HG02759 (cell line): Measurements from ENCODE around the gene ALS2CL.
"Not testable (repeated sequence)": the region's sequence is repeated elsewhere in the genome, so short reads cannot be mapped to it uniquely, and the experiment has no call there.

Experiments used
- ATAC-seq: cut with Tn5 transposase; IDR thresholded peaks from one replicate; pipeline ENCODE4 v1.9.1; 2021; ENCODE audit warnings: mild to moderate bottlenecking, moderate library complexity; ENCODE audit not compliant: unreplicated experiment

Gene ALS2CL

DNA sequence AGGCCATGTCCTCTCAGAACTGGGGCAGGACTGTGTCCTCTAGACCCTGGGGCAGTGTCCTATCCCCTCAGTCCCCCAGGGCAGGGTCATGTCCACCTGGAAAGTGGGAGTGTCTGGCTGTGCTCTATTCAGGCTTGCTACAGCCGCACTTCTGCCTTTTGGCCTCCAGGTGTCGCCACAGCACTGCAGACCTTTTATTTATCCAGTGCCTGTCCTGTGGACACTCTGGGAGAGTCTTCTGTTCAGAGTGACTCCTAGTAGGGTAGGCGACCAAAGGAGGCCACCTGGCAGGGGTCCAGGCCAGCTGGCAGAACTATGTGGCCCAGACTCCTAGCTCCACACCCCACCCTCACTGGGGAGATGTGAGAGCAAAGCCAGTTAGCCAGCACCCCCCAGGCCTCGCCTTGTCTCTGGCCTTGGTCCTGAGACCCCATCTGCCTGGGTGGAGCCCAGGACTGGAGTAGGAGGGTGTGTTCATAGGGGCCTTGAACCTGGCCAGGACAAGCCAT, 11.6 kb upstream of the ALS2CL start:
- no peak for ATAC-seq

DNA sequence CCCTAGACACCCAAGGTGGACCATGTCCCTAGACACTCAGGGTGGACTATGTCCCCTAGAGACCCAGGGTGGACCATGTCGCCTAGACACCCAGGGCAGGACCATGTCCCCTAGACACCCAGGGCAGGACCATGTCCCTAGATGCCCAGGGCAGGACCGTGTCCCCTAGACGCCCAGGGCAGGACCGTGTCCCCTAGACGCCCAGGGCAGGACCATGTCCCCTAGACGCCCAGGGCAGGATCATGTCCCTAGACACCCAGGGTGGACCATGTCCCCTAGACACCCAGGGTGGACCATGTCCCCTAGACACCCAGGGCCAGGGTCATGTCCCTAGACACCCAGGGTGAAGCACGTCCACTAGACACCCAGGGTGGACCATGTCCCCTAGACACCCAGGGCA, 10.9 kb upstream of the ALS2CL start:
- not testable (repeated sequence) for ATAC-seq

DNA sequence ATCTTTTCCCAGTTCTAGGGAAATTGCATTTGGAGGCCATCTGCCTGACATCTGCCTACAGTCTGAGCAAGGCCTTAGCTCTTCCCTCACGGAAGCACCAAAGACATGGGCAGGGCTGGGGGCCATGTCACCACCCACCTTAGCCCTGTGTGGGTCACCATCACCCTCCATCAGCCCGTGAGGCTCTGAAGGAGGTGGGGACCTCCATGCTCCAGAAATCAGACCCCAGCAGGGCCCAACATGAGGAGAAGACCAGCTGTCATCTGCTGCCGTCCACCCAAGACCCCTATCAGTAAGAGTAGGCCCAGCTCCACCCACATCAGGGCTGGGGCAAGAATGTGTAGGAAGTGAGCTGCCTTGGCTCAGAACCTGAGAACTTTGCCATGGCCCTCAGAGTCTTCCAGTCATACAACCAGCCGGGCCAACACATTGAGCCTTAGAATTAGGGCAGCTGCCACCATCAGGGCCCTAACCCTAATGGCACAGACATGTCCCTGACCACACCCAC, 9.6 kb upstream of the ALS2CL start:
- ATAC-seq: no peak

DNA sequence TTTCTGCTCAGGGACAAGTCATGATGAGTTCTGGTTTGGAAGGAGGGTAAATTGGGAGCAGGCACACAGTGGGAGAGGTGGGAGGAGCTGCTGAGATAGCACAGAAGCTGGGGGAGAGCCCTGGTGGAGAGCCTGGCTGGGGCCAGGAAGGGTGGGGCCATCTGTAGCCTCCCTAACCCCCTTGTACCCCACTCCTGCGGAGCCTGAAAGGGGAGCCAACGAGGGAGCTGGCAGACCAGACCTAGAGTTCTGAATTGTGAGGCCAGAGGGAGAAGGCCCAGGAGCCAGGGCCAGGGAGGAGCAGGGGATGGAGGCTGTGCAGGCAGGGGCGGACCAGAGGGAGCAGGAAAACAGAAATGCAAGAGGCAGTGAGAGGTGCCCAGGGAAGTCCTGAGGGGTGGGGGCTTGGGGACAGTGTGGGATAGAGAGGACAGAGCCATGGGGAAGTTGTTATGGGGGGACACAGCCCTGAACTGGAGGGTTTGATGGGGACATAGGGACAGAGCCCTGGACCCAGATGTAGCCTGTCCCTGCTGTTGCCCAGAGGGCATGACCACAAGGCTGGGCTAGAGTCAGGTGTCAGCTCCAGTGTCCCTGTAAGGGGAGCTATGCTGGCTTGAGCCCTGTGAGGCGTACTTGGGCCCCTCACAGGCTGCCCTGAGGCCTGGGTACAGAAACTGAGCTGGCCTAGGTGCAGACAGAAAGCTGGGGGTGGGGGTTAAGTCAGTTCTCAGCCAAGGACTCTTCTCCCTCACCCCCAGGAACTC, 8.9 kb upstream of the ALS2CL start:
- no peak for ATAC-seq

DNA sequence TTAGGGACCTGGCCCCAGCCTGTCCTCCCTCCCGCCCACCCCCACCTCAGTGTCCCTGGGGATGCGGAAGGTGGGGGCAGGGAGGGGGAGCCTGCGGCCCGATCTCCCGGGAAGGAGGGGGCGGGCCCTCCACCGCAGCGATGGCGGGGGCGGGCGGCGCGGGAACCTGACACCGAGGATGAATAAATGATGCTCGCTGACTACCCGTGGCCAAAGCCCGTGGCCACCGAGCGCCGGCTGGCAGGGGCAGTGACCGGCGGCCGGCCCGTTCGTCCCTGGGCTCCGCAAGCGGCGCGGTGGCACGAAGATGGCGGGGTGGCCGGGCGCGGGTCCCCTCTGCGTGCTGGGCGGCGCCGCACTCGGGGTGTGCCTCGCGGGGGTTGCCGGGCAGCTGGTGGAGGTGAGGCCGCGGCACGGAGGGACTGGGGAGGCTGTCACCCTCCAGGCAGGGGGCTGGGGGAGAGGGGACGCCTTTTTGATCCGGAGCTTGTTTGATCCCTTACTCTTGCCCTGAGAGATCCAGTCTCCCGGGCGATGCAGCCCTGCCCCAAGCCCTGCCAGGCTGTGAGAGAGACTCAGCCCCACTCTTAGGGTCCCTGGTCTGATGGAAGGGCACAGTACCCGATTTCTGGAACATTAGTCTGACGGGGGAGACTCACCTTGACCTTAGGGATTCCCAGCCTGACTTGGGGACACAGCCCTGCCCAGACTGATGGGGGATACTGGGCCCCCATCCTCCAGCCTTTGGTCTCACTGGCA, 7.9 kb upstream of the ALS2CL start, which contains the start of gene TMIE:
TSS of gene TMIE (plus strand) at position 212 of the 759 bp plus-strand sequence. CDS start at position 308, 96 bp downstream.
- no peak for ATAC-seq

DNA sequence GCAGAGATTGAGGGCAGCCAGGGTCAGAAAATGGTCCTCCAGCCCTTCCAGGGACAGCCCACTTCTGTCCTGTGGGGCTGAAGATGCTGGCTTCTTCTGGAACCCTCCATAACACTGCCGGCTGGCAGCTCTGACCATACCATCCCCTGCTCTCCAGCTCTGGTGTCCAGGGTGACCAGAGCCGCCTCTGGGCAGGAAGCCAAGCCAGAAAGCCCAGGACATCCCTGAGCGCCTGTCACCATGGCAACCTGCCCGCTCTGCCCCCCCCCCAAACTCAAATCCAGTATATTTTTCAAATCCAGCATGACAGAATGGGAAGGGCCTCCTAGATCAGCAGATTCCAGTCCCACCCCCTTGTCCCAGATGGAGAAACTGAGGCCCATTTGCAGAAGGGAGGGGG, 7.3 kb upstream of the ALS2CL start:
- no peak for ATAC-seq

DNA sequence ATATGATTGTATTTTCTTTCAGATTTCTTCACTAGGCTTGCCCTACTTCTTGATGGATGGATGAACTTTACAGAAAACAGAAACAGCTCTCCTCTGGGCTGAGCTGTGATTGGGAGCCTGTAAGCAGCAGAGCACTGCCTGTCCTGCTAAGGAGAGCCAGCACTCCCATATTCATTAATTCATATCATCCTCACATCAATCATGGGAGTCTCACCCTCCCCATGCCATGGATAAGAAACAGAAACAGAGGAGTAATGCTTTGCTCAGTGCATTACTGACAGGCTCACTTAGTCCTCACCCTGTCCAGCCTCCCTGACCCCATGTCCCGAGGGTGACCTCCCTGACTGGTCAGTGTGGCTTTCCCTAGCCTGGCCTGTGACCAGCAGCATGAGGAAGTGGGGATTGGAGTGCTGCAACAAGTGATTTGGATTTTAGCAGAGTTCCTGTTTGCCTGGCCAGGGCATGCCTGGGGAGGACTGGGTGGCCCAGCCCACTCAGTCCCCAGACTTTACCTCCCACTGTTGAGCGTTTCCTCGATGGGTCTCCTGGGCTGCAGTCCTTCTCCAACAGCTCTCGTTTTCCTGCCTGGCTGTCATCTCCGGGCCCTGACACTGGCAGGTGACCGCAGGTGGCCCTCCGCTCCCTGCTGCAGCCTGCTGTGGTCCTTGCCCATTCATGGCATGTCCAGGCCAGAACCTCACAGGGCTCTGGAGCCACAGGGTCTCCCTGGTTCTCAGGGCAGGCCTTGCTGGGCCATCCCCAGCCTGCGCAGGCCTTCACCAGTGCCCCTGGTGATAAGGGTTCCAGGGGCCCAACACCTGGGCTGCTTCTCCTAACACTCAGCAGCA, 6.4 kb upstream of the ALS2CL start:
- ATAC-seq: no peak

DNA sequence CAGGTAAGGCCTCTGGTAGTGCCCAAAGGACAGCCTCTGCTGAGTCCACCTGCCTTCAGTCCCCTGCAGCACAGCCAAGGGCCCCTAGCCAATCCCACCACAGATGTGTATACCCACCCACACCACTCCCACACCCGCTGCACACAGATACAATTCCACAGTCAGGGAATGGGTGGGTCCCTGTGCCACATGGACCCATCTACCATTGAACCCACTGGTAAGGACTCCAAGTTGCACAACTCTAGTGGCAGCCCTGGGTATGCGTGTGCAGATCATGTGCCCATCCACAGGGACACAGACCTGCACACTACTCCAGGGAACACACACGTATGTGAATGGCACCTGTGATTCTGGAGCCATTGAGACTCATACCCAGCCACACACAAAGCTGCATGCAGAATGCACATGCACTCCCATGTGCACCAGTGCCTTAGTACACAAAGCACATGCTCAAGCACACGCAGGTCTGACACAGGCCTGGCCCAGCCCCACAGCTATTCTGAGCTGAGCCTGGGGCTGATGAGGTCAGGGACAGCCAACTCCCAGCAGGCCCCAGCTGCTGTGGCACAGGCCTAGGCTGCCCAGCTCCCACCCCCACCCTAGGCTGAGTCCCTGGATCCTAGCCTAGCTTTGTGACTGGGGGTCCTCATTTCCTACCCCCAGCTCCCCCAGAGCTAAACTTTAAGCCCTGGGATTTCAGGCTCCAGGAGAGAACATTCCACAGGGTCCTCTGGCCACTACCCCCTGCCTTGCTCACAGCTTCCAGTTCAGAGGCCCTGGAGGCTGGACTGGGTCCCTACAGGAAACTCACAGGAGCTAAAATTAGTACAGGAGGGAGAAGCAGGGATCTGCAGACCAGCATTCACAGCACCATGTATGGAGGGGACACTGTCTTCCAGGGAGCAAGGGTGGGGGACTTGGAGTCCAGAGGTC, 2.7 kb upstream of the ALS2CL start:
- ATAC-seq: no peak

DNA sequence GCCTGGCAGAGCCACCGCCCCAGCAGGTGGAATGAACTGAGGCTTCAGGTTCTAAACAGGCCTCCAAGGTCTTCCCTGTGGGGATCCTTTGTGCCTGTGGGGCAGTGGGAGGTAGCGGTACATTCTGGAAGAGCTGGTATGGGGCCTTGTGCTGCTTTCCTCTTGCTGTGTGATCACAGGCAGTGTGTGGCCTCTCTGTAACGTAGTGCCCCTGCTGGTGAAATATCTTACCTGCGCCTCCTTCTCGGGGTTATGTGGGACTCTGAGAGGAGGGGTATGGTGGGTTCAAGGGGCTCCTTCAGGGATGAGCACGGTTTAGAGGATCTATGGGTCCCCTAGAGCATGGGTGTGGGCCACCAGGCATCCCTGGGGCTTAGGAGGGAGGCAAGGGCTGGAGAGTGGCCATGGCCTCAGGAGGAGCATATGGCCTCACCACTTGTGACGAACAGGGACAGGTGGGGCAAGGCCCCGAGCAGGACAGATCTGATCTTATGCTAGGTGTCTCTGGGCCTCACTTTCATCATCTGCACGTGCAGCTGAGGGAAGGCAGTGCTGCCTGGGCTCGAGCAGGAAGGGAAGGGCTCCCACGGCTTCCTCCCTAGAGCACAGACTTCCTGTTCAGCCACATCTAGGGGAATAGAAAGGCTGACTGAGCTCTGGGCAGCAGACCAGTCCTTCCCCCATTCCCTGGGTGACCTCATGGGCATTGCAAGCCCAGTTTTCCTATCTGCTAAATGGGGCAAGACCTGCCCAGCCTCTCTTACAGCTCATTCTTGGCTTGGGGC, 1.9 kb upstream of the ALS2CL start:
- ATAC-seq: no peak

DNA sequence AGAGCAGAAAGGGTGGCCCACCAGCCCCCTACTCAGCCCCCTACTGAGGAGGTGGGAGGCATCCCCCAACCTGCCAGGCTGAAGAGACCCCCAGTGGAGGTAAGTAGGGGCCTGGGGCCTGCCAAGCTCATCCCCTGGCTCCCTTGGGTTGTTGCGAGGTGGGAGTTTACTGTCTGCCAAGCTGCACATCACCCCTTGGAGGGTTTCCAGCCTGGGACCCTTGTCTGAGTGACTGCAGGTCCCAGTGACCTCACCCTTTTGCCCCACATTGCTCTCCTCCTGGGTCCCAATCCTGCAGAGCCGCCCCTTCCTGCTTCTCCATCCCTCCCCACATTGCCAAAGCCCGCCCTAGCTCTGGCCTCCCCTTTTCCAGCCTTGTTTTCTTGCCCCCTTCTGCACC, 1.0 kb upstream of the ALS2CL start:
- ATAC-seq: no peak

DNA sequence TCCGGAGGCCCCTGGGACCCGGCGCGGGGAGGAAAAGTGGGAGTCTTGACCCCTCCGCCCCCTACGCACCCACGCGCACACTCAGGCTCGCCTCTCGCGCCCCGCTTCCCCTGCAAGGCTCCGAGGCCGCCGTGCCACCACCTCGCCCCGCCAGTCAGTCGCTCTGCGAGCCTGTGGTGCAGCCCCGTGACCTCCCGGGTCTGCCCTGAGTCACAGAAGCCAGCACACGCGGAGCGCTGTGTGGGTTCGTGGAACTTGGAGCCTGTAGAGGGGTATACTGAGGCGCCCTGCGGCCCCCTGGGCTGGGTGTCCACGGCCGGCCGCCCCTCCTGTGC, 380 bp upstream of the ALS2CL start:
- ATAC-seq: no peak

DNA sequence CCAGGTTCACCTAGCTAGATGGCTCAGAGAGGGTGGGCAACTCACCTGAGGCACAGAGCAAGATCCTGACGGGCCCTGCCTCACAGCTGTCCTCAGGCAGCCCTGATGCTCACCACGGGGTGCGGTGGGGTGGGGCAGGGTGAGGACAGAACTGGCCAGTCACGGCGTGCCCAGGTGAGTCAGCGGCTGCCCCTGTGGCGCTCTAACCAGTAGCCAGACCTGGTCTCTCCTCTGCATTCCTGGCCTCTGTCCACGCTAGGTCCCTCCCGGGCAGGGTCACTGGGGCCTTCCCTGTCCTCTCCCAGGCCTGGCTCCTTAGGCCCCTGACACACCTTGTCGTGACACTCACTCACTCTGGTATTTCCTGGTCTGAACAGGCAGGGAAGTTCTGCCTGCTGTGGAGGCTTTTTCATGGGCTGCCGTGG, 901 bp downstream of the ALS2CL start:
- ATAC-seq: no peak

DNA sequence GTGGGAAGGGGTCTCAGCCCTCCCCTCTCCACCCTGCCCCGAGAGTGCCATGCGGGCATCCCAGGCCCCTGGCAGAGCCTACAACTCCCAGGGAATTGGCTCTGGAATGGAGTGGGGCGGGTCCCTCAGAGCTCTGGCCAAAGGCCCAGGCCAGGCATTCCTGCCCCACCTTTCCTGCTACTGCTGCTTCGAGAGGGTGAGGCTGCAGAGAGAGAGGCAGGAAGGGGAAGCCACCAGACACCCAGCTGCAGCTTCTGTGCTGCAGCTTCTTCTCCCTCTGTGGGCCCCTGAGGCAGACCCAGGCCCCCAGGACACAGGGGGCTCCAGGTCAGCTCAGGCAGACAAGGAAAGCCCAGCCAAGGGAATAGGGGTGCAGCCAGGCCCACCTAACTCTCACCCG, 2.7 kb downstream of the ALS2CL start:
- no peak for ATAC-seq

DNA sequence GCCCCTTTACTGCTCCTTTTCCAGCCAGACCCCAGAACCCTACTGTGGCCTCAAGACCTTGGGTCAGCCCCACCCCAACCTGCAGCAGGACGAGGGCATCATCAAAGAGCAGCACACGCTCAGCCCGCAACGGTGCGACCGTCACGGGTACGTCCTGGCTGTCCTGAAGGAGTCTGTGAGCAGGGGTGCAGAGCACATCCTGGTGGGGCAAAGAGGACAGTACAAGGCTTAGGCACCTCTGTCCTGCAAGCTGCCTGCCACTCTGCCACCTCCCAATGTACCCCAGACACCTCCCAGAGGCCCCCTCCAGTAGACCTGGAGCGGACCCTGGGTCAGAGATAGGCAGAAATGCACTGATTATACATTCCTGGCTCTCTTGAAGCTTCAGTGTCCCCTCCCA, 8.0 kb downstream of the ALS2CL start:
- ATAC-seq: no peak

DNA sequence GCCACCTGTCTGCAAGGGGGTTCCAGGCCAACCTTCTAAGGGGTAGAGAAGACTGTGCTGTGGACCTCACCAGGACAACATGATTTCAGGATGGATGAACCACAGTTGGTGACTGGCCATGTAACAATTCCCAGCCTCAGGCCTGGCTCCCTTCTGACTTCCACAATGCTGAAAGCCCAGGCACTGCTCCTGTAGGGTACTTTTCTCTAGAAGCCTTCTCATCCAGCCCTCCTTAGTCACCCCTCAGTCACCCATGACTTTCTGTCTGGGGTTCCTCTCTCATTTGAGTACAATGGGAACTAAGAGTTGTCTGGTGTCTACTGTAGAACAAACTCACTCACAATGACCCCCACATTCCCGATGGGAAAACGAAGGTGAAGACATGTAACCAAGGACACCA, 8.6 kb downstream of the ALS2CL start:
- no peak for ATAC-seq

DNA sequence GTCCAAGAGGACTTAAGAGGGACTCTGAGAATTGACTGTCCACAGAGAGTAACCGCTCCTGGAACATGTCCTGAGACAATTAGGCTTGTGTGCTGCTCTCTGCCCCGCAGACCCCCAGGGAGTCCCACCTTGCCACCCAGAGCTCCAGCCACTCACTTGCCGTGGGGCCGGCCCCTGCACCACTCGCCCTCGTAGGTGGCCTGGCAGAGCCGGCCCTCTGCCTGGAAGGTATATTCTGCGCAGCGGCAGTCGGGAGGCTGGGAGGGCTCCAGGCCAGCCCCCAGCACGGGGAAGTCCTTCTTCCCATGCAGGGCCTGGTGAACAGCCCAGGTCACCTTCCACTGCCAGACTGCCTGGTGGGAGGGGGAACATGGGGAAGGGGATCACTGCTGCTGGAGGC, 10.5 kb downstream of the ALS2CL start:
- ATAC-seq: no peak

DNA sequence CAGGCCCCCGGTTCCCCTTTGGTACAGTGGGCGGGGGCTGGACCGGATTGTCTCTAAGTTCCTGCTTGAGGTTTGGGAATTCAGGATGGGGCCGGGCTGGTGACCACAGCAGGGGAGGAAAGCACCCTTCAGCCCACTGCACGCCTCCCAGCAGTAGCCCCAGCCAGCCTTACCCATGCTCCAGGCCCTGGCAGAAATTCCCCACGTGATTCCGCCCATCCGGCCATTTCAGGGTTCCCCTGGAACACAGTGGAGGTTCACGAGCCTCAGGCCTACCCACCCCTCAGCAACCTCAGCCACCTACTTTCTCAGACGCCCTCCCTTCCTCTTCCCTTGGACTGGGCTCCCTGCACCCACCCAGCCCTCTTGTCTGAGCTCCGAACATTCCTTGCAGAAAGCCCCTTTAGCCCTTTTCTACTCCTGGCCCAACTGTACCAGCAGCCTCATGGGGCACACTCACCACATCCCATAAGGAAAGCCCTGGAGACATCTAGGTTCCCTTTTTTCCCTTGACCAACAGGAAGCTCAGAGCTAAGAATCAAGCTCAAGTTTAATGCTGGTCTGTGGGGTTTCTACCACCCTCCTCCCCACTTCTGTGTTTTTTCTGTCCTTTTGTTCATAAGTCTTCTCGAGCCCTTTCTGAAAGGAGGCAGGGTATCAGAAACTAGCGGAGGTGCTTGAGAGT, 11.5 kb downstream of the ALS2CL start:
- ATAC-seq: no peak

DNA sequence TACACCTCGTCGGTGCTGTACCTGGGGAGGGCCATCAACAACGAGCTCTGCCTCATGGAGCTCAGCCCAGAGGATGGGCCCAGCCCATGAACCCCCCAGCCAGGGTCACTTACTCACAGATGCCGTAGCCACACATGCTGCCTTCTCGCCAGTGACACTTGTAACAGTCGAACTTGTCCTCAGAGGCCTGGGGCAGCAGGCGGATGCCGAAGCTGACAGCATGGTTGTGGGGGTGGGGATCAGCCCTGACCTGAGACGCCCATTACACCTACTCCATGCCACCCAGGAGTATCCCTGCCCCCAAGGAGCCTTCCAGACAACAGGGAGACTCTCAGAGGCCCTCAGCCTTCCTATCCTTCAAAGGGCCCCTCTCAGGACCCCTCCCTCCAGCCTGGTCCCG, 12.1 kb downstream of the ALS2CL start:
- no peak for ATAC-seq
